HT1080 (cell line): ENCODE data around the gene KCND1. TPM values are rescaled to one million over a fixed set of nuclear protein-coding genes. Genes with fewer than 3 reads are reported as not detected.

ENCODE experiments used
- DNase-seq: peaks from one replicate; pipeline ENCODE4 v3.0.0-alpha.2; 2015; ENCODE audit warnings: low read depth
- total RNA-seq: library from RNA; depleted of rRNA; stranded (reverse); fragments of >200 nt; shearing (Covaris generic); gene quantifications from 2 replicates; pipeline ENCODE4 v1.2.3, GENCODE V29; 2014

The KCND1 gene
- total RNA-seq, 1 experiment from 2014 or later: 0.42 TPM

DNA sequence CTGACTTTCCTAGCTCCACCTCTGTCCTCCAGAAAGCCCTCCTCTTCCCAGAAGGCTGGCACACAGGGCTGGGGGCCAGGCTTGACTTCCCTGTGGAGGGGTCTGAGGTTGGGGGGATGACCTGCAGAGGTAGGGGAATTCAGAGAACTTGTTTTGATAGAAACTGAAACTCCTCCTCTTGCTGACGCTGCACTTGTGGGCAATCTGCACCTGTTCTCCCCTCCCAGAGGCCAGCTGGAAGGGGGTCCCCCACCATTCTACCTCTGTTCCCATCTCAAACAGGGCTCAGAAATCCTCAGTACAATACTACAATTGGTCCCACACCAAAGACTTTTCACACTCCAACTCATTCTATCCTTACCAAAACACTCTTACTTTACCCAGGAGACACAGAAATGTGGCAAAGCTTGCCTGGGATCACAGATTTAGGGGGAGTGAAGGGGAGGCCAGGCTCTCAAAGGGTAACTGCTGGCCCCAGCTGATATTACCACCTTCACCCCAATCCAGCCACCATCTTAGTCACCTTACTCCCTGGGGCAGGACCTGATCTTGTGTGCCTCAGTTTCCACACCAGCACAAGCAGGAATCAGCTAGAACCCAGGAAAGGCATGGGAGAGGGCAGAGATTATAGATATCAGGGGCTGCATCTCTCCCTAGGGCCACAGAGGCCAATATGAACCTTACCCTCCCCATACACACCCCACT is 32.8 kb downstream of the KCND1 start:
- DNase-seq: no peak

DNA sequence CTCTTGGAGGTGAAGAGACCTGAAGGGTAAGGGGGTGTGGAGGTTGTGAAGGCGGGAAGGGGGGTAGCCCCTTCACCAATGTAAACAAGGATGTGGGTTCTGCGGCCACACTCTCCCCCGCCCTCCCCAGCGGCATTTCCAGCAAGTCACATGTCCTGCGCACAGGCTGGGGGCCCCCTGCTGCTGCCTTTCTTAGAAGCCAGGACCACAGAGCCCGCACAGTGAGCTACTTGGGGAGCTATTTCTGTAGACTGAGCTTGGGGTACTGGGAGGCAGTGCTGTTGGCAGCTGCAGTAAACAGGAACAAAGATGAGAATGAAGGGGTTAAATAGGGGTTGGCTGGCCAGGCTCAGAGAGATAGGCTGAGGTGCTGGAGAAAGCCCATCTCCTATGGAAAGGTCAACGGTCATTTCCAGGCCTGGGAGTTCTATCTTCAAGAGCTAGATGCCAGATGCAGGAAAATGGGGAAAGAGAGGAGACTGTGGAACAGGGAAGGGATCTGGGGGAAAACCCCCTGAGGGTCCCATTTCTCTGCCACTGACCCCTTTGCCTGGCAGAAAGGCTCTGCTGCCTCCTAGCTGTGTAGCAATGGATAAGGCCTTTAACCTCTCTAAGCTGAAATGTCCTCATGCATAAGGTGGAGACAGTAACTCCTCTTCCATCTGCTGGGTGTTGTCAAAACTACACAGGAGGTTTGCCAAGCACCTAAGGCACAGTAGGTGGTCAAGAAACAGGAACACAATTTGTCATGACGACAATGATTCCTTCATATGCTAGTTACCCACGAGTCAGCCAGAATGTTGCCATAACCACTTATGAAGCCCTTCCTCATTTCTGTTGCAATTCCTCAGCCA is 34.4 kb downstream of the KCND1 start:
- DNase-seq: no peak

DNA sequence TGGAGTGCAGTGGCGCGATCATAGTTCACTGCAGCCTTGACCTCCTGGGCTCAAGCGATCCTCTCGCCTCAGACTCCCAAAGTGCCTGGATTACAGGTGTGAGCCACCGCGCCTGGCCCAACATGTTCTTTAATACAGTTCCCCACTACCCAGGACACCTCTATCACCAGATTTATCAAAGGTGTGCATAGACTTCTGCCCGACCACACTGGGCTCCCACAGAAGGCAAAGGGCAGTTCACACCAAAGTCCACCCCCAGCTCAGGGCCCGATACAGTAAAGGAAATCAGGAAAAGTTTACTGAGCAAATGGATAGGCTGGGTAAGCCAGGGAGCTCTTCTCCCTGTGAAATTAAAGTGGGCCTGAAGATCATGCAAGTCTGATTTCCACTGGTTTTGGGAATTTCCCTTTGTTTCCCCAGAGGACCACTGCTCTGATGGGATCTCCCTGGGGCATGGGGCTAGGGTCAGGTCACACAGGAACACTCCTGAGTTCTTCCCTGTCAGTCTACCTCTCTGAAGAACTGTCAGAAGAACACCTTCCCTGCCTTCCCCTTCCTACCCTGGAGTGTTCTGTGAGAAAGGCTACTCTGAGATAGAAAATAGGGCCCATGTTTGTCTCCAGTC is 35.1 kb downstream of the KCND1 start:
- no peak for DNase-seq

DNA sequence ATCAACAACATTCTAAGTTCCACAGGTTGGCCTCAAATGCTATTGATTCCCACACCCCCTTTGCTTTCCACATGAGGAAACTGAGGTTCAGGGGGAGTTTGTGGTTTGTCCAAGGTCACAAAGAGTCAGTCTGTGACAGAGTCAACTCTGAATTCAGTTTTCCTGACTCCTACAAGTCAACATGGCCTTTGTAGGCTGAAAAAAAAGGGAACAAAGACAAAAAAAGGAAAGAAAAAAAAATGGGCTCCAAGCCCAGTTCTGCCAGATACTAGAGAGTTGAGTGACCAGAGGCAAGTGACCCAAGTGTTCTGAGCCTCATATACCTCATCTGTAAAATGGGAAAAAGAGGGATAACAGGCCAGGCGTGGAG is 36.4 kb downstream of the KCND1 start:
- no peak for DNase-seq

DNA sequence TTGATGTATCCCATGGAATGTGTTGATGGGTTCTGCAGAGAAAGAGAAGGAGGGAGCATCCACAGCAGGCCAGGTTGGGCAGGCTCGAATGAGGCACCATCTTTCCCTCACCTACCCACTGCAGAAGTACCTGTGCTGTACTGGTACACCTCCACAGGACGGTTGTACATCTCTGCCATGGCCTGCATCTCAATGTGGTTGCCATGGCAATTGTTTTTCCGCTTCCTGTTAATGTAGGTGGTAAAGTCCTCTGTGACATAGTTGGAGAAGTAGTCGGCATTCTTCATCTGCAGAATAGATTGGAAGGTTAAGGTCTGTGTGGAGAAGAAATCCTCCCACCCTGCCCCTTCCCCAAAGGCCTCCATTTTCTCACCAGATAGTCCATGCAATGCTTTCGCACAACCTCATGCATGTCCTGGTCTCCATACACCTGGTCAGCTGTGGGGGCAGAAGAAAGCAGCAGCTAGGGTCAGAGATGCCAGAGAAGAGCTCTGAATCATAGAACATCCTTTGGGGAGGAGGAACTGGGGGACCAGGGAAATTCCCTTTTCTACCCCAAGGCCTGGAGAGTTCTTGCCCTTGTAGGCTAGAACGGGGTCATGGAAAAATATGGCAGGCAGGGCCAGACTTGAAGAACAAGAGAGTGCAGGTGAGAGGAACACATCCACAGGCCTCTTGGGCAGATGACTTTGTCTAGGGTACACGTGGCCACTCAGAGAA is 36.9 kb downstream of the KCND1 start:
- no peak for DNase-seq

DNA sequence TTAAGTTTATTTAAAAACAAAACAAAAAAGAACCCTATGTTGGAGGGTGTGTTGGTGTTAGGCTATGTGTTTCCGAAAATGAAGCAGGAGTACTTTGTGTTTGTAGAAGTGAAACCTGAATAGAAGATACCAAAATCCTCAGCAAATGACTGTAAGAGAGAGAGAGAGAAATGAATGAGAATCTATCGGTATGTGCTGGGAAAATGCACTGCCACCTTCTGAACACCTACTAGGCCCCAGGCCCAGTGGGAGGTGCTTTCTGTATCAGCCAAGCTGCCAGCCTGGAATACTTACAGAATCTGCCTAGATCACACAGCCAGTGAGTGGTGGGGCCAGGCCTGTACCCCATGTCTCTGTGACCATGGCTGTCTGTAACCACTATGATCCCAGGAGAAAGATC is 37.9 kb downstream of the KCND1 start:
- DNase-seq: no peak

DNA sequence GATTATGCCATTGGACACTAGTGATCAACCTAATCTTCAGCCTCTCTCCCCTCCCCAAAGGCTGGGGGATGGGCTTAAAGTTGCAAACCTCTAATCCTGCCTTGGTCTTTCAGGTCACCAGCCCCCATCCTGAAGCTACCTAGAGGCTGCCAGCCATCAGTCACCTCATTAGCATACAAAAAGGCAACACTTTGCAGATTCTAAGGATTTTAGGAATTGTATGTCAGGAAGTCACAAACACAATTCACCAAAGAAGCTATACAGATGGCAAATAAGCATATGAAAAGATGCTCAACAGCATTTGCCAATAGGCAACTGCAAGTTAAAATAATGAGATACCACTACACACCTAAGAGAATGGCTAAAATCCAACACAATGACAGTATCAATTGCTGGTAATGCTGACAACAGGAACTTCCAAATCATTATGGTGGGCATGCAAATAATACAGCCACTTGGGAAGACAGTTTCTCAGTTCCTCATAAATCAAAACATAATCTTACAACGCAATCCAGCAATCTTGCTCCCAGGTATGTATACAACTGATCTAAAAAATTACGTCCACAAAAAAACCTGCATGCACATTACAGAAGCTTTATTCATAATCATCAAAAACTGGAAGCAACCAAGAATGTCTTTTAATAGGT is 43.8 kb downstream of the KCND1 start:
- DNase-seq: no peak

DNA sequence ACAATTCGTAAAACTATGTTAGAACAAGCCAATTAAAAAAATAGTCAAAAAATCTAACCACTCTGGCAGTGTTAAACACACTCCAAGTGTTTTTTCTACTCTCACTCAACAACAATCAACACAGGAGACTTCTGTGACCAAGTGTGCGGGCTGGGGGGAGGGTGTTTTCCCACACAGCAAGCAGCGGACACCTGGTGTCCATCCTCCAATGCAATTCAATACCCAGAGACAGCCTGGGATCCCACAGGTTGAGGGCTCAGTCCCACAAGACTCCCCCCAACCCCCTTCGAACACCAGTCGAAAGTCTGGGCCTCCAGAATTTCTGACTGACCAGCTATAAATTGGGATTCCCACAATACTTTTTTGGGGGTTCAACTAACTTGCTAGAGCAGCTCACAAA is 44.5 kb downstream of the KCND1 start:
- DNase-seq: no peak

DNA sequence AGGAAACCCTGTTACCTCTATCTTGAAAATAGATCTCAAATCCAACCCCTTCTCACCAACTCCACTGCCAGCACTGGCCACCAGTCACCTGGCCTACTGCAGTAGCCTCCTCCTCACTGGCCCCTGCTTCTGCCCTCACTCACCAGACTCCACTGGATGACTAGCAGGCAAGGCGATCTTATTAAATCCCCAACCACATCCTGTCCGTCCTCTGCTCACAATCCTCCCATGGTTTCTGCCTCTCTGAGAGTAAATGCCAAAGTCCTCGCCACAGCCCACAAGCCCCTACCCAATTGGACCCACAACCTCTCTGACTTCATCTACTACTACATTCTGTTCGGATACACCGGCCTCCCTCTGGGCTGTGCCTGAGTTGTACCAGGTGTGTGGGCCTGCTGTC is 47.4 kb downstream of the KCND1 start:
- DNase-seq: peak; percentile 15

DNA sequence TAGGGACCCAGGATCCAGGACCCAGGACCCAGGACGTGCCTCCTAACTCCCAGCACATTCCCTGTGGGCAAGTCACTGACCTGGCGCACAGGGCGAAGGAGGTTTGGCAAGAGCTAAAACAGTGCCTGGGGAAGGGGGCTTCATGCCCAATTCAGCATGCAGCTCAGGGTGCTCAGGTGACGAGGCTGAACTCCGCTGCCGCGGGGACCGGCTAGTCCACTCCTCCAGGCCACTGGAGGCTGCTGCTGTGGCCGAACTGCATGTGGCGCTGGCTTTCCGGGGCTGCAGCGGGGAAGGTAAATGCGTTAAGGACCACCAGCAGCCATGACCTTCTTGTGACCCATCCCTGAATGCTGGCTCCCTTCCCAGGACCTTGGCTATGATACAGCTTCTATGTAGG is 47.9 kb downstream of the KCND1 start:
- DNase-seq: no peak

DNA sequence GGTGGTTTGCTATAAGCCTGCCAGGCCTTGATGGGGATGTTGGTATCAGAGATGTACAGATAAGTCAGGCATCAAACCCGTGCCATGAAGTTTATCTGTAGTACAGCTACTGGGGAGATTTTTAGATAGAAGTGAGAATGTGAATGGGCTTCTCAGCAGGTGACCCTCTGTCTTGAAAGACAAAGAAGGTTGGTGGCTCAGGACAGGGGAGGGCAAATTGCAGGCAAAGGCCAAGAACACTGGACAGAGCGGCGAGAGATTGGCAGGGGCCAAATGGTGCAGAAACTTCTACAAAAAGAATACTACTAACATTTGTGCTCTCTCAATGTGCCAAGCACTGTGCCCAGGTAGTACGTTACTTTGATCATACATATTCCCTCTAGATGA is 50.9 kb downstream of the KCND1 start:
- DNase-seq: no peak

DNA sequence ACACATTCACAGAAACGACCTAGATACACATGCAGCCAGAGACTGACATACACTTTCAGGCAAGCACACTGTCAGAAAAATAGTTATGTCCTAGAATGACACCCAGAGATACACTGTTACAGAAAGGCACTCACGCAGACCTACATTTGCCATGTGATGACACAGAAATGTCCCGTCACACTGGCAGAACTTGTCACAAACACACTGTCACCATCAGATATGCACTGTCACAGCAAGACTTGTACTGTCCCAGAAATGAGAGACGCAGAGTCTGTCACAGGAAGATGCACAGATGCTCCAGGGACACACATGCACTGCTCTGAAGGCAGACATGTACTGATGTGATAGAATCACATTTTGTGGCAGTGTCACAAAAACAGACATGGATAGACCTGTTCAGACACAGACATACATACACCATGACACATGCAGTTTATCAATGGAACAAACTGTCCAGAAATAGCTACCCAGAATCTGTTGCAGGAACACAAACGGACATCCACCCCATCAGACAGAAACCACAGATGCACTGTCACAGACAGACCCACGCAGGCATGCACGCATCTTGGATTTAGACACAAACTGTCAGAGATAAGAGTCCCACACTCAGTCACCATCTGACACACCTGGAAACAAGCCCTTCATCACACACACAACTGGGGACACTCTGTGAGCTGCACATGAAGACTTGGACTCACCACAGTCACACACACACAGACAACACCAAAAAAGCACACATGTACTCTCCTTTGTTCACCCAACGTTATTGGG is 51.5 kb downstream of the KCND1 start:
- no peak for DNase-seq

DNA sequence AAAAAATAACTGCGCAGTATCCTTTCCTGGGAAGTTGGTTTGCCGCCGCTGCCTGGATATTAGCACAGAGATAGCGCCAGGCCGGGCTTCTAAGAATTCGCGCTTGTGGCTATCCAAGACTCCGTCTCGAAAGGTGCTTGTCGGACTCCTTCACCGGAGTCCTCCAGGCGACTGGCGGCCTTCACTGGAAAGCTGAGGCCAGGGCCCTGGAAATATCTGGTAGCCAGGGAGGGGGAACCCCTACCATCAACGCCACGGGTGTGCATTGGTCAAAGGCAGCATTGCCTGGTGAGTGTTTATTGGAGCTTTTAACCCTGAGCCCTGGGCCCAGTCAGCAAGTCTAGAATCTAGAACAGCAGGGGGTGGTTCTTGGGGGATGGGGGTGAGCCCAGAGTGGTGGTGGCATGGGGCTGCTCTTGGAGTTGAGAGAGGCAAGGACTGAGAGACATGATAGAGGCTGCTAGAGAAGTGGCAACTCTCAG is 52.2 kb downstream of the KCND1 start:
- no peak for DNase-seq

DNA sequence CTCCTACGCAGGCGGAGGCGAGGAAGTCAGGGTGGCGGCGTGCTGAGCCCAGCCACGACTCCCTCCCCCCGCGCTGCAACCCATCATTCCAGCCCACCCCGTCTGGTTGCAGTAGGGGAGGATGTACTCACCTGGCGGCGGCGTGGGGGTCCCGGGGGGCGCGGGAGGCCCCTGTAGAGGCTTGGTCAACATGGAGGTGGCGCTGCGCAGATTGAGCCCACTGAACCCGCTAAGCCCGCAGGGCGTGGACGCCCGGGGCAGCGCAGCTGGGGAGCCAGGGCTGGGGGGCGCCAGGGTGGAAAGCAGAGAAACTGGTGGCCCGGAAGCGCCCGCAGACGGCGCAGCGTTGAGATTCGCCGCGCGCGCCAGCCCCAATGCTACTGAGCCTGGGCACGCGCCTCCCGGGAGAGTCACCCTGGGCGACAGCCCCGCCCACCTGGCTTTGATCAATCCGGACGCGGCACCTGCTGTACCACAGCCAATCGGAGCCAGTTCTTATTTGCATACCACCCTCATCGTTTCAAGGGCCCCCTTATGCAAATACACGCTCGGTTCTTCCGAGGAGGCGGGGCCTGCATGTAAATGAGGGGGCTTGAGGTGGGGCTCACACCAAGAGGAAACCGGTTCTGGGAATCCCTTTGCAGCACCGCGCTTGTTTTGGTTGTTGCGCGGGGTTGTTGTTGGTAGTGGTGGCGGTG is 52.9 kb downstream of the KCND1 start, which contains the start of gene PIM2:
PIM2 (minus strand) TSS at position 382 of the 698 bp plus-strand sequence; CDS start at position 192, 190 bp downstream.
- no peak for DNase-seq

DNA sequence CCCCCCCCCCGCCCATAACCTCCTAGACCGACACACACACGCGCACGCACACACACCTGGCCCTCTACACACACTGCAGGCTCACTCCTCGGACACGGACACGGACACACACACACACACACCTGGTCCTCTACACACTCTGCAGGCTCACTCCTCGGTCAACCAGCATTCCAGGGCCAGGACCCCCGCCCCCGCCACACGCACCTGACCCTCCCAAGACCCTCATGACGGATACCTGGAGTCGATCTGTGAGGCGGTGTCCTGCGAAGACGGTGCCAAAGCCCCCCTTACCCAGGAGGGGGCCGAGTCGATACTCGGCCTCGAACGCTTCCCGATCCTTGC is 53.4 kb downstream of the KCND1 start:
- no peak for DNase-seq

DNA sequence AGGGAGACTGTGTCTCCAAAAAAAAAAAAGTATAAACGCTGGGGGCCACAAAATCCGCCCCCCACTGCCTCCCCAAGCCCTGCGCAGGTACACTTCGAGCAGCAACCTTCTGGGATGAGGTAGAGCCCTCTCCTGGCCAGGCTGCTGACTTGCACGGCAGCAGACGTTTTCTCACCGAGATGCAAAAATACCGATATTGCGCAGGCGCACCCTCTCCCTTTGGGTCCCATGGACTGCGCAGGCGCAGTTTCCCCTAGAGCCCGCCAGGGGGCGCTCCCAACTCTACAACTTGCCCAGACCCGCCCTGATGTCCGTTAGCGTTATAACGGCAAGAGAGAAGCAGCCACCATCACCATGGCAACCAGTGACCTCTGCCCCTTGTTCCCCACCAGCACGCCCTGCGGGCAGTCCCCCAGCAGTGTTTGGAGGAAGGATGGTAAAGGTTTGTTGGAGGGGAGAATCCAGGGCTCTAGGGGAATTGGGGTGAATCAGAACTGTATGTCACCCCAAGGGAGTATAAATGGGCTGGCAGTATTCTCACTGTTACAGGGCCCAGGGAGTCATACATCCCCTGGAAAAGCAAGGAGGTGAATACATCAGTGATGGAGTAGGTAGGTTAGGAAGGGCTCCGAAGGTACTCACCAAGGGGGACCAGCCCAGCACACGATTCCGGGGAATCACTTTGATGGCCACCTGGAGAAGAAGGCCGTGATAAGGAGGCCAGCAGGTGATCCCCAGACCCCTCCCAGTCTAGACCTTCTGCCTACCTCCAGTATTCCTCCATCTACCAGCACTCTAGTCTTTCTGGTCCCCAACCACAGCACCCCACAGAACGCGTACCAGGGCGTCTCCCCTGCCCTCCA is 54.3 kb downstream of the KCND1 start:
- DNase-seq: peak; percentile 87

DNA sequence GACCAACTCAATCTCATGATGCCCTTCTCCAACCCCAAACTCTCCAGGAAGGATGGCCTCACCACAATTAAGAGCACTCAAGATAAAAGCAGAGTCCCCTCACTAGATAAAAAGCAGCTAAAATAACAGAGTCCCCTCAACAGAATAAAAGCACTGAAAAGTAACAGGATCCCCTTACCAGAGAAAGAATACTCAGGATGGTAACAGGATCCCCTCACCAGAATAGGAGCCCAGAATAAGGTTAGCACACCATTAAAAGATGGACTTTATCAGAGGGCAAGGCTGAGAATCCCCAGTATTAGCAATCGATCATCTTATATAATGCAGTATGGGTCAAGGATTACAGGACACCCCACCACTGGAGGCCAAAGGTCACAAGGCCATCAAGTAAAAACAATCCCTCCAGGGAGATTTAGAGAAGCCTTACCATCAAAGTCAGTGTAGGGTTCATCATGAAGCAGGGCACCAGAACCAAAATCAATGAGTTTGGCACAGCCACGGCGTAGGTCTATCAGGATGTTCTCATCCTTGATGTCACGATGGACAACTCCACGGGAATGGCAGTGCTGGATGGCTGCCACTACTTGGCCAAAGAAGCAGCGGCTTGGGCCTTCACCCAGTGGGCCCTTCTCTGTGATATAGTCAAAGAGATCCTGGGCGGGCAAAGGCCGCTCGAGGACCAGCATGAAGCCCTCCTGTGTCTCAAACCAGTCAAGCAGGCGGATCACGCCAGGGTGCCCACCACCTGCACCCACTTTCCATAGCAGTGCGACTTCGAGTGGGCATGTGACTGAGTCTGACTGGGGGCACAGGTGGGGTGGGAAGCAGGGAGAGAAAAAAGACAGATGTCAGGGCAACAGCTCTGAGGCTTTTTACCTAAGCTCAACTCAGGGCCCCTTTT is 56.8 kb downstream of the KCND1 start:
- no peak for DNase-seq
